Cardiac septum (tissue), 1 donor: ENCODE data around the gene PDILT. TPM values are rescaled to one million over a fixed set of nuclear protein-coding genes. Genes with fewer than 3 reads are reported as not detected.
"Not testable (repeated sequence)": the region's sequence is repeated elsewhere in the genome, so short reads cannot be mapped to it uniquely, and the experiment has no call there.

Experiments
- DNase-seq: peaks from one replicate; pipeline ENCODE4 v3.0.0-alpha.2; 2020; ENCODE audit warnings: low spot score
- intact Hi-C: fragments of 100-400 bp; cut with DNase I; formaldehyde crosslinking; loops from one replicate; pipeline ENCODE4 v1.14.0; 2022
- long read RNA-seq: library from polyadenylated mRNA; unstranded; transcript quantifications from one replicate; pipeline ENCODE4 v2.0.0, GENCODE V29; 2021
- total RNA-seq: library from RNA; stranded (reverse); fragmentation: NEBNext Ultra II Directional; extraction: Animal tissue kit (Norgen Biotek cat#: 25700); gene quantifications from one replicate; pipeline ENCODE4 v1.2.1, GENCODE V29; 2021
- donor health status: DM: no; HTN: no; CAD: no.

Gene PDILT, protein sequence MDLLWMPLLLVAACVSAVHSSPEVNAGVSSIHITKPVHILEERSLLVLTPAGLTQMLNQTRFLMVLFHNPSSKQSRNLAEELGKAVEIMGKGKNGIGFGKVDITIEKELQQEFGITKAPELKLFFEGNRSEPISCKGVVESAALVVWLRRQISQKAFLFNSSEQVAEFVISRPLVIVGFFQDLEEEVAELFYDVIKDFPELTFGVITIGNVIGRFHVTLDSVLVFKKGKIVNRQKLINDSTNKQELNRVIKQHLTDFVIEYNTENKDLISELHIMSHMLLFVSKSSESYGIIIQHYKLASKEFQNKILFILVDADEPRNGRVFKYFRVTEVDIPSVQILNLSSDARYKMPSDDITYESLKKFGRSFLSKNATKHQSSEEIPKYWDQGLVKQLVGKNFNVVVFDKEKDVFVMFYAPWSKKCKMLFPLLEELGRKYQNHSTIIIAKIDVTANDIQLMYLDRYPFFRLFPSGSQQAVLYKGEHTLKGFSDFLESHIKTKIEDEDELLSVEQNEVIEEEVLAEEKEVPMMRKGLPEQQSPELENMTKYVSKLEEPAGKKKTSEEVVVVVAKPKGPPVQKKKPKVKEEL
- not detected for total RNA-seq
- long read RNA-seq = 0 reads

DNA sequence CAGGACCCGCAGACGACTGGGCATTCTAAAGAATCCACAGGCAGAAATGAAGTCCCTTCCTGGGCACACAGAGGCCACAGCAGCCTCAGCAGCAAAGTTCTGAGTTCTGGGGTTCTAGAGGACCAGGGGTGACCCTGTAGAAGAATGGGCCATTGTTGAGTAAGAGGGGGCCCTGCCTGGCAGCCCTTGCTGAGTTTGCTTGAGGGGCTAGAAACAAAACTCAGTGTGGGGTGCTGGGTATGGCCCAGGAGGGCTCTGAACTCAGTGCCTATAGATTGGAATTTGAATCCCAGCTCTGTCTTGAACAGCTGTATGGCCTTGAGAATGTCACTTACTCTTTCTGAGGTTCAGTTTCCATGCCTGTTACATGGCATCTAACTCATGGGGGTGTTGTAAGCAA, at the start of gene PDILT:
Gene PDILT (minus strand): TSS at position 101 of the 400 bp plus-strand sequence. CDS start 5,437 bp downstream, outside the sequence.
- DNase-seq = no peak
- intact Hi-C loops = no loop called here

GRCh38 chr16:20453633-20454032, 49.1 kb upstream of the PDILT start:
- intact Hi-C loops, DNase-seq: not testable (repeated sequence)

DNA sequence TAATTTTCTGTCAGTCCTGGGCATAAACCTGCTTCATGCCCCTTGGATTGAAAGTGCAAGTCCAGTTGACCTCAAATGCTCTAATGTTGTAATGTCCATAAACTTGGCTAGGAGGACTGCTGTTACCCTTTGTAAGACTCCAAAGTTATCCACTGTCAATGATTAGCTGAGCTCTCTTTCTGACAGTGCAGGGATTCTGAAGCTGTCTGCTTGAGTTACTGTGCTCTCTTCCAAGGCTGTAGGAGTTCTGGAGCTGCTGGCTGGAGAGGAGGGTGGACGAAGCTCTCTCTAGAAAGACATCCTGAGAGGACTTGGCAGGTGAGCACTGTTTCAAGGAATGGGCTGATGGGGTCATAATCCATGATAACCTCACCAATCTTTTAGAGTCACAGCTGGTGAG, 46.8 kb upstream of the PDILT start, which contains the start of gene ACSM2A:
Gene ACSM2A (plus strand): TSS at position 158 of the 400 bp plus-strand sequence. CDS start 8,594 bp downstream, outside the sequence.
- DNase-seq, intact Hi-C loops: not testable (repeated sequence)

DNA sequence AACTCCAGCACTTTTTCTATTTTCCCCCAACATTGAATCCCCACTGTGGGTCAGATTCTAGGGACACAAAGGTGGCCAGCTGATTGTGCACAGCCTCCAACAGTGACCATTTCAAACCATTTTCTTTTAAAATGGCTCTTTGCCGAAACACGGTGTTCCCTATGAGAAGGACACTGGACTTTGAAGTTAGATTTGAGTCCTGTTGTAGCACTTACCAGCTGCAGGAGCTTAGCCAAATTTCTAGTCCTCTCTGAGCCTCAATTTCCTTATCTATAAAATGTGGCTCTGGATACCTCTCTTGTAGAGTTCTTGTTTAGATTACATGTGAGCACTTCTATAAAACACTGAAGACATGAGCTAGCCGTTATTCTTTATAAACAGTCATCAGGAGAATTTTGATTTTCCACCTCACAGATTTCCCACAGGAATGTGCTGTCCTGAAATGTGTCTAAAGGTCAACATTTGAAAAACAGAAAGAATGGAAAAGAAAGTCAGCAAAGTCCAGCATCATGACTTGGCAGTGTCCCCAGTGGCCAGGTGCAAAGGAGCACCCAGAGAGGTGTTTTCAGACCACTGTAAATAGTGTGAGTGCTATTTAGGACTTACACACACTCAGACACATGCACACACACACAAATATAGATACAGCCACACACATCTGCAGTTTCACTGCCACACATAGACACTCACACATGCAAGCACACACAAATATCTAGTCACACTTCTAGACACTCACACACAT, 42.3 kb upstream of the PDILT start:
- DNase-seq, intact Hi-C loops: not testable (repeated sequence)

DNA sequence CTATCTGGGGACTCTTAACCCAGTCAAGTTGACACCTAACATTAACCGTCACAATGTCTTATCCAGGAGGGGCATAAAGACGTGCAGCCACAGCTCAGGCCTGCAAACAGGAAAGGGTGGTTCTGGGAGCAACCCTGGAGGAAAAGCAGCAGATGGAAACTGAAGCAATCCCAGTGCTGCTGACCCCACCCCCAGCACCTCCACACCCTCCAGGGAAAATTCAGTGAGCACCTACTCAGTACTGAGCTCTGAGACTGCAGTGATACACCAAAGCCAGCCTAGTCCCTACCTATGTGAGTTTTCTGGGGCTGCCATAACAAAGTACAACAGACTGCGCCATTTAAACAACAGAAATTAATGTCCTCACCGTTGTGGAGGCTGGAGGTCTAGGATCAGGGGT, 37.3 kb upstream of the PDILT start:
- intact Hi-C loops, DNase-seq: not testable (repeated sequence)

- no peak for DNase-seq
- intact Hi-C loops = no loop called here
Observed at GRCh38 chr16:20441191-20441590, 36.7 kb upstream of the PDILT start.

DNA sequence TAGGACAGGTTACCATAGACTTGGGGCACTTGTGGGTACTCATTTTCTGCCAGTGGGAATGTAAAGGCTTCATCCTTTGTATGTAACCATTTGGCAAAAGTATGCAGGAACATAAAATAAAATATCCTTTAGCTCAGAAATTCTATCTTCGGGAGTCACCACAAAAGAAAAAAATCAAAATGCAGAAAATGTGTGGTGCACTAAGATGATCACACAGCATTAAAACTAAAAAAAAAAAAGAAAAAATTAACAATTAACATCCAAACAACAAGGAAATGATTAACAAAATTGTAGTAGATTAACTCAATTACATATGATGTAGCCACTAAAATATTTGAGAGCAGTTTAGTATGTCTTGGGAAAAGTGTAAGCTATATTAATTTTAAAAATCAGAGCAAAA, 36.2 kb upstream of the PDILT start:
- intact Hi-C loops, DNase-seq: not testable (repeated sequence)

DNA sequence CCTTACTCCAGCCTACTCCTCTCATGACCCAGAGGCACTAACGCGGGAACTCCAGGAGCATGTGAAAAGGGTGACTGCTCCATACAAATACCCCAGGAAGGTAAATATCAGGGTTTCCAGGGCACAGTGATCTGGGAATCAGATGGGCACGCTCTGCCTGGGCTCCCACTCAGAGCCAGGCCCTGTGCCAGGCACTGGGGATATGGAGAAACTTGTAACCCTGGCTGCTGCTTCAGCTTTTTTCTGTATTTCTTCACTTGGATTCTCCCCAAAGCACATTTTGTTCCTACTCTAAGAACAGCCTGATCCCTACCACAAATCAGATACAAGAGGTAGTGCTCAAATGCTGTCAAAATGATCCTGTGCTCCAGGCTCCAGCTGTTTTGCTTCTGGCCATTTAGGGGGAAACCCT, 35.3 kb upstream of the PDILT start:
- intact Hi-C loops, DNase-seq: not testable (repeated sequence)

DNA sequence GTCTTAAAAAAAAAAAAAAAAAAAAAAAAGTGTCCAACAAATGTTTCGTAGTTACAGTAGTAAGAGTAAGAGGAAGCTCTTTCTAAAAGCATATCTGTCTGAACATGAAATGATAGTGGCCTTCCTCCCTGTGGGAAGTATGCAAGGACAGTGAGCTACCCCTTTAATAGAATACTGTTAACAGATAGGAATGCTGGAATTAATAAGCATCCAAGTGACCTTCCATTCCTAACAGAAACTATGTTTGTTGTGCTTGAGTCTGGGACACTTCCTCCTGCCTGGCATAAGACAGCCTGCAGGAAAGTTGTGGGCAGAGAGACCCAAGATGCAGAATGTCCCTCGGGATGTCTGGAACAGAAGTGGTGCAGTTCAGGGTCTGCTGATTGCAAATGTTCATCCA, 34.4 kb upstream of the PDILT start:
- DNase-seq, intact Hi-C loops: not testable (repeated sequence)

DNA sequence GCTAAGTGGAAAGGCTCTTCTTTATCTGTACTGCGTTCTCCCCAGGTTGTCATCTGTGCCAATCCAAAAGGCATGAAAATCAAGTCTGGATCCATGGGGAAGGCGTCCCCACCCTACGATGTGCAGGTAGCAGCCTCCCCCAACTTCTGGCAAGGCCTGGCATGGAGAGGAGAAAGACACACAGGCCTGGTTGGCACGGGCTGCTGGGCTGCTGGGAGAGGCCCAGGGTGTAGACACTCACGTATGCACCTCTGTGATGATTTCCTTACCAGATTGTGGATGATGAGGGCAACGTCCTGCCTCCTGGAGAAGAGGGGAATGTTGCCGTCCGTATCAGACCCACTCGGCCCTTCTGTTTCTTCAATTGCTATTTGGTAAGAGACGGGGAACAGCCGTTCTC, 26.4 kb upstream of the PDILT start:
- DNase-seq = no peak
- intact Hi-C loops = no loop called here

DNA sequence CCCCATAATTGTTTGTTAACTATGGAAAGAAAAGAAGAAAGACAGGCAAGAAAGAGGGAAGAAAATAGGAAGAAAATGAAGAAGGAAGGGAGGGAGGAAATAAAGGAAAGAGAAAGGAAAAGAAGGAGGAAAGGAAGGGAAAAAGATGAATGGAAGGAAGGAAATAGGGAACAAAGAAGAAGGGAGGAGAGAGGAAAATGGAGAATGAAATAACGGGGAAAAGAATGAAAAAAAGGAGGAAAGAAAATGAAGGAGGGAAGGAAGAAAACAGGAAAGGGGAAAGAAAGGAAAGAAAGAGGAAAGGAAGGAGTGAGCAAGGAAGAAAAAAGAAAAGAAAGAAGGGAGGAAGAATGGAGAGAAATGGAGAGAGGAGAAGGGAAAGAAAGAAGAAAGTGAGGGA, 25.9 kb upstream of the PDILT start:
- intact Hi-C loops, DNase-seq: not testable (repeated sequence)

- intact Hi-C loops = not testable (repeated sequence)
Observed at GRCh38 chr16:20429499-20429898, 25.0 kb upstream of the PDILT start.

DNA sequence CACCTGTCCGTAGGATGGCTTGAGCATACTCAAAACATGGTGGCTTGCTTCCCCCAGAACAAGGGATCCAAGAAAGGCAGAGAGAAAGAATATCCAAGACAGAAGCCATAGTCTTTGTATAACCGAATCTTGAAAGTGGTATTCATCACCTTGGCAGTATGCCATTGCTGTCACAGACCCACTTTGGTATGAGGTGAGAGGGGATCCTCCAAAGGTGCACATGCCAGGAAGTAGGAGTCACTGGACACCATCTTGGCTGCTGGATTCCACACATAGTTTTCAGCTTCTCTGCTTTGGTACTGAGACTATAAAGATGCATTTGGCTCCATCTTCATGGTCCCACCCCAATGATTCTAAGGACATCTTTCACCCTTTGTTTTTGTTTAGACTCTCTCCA, 22.9 kb upstream of the PDILT start:
- intact Hi-C loops, DNase-seq: not testable (repeated sequence)

More at GRCh38 chr16:20429499-20429898, 25.0 kb upstream of the PDILT start:
- DNase-seq = not testable (repeated sequence)

GRCh38 chr16:20424129-20424866, 19.8 kb upstream of the PDILT start:
- no peak for DNase-seq
- intact Hi-C loops = no loop called here

- DNase-seq, intact Hi-C loops: not testable (repeated sequence)
Observed at GRCh38 chr16:20423772-20424128, 19.2 kb upstream of the PDILT start.

GRCh38 chr16:20421748-20422147, 17.2 kb upstream of the PDILT start:
- DNase-seq = not testable (repeated sequence)

DNA sequence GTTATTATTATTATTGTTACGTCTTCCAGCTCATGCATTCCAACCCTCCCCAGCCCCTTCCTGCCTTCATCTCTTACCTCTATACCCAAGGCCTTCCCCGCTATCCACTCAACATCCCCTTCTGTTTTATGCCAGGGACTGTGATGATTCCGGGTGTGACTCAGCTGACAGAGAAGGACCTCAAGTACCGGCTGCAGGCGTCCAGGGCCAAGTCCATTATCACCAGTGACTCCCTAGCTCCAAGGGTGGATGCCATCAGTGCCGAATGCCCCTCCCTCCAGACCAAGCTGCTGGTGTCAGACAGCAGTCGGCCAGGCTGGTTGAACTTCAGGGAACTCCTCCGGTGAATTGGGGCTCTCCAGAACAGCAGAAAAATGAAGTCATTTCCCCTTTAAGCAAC, 14.6 kb upstream of the PDILT start:
- intact Hi-C loops = not testable (repeated sequence)

More at GRCh38 chr16:20421748-20422147, 17.2 kb upstream of the PDILT start:
- intact Hi-C loops = not testable (repeated sequence)

GRCh38 chr16:20415541-20415940, 11.0 kb upstream of the PDILT start:
- intact Hi-C loops = no loop called here
- no peak for DNase-seq

More for the DNA sequence above, 14.6 kb upstream of the PDILT start:
- DNase-seq = not testable (repeated sequence)

DNA sequence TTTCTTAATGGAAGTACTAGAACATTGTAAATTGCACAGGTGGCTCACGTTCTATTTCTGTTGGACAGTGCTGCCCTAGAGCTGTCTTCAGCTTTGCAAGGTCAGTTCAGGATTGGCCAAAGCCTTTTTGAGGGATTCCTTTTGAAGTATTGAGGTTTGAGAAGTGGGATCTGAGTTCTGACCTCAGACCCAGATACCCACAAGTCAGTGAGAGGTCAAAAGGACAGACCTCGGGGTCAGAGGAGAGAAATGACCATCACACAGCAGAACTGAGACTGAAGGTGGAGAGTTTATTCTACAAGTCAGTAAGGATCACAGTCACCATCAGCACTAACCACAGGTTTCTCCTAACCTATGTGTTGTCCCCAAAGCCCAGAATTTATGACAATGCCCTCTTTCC, 6.5 kb upstream of the PDILT start:
- no peak for DNase-seq

More for the DNA sequence above, 6.5 kb upstream of the PDILT start:
- intact Hi-C loops = no loop called here
